ENCODE measurements around the gene TMEM132A. TPM values are rescaled to one million over a fixed set of nuclear protein-coding genes. Genes with fewer than 3 reads are reported as not detected.

TMEM132A gene
- total RNA-seq, 4 donors from 2014 or later: 11.8 to 52.7 (median 17.8) TPM

- WGBS, 2 donors: 67 to 84% methylated on average over 5 to 13 of the region's 37 CpGs
- DNase-seq: no peak
- Histone ChIP-seq H3K4me3 (no peak overlapping the region), H3K36me3 (peaks cover 0 to 56% (median 3%) of the 10 kb centered on the region in 3 donors), H3K9me3 (no peaks in the 10 kb centered on the region), H3K4me1 (peaks cover 0 to 32% (median 6%) of the 10 kb centered on the region in 3 donors), H3K27ac (no peak overlapping the region), H3K27me3 (no peaks in the 10 kb centered on the region)
- TF ChIP-seq, protein P1, sequence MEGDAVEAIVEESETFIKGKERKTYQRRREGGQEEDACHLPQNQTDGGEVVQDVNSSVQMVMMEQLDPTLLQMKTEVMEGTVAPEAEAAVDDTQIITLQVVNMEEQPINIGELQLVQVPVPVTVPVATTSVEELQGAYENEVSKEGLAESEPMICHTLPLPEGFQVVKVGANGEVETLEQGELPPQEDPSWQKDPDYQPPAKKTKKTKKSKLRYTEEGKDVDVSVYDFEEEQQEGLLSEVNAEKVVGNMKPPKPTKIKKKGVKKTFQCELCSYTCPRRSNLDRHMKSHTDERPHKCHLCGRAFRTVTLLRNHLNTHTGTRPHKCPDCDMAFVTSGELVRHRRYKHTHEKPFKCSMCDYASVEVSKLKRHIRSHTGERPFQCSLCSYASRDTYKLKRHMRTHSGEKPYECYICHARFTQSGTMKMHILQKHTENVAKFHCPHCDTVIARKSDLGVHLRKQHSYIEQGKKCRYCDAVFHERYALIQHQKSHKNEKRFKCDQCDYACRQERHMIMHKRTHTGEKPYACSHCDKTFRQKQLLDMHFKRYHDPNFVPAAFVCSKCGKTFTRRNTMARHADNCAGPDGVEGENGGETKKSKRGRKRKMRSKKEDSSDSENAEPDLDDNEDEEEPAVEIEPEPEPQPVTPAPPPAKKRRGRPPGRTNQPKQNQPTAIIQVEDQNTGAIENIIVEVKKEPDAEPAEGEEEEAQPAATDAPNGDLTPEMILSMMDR (IDR thresholded peaks at IDR 0.05): no peak
- TF ChIP-seq POLR2A (IDR thresholded peaks at IDR 0.05): no peak
- intact Hi-C loops (cut with DNase I): no loop called here
Measured at GRCh38 chr11:60933416-60934123, 9.3 kb downstream of the TMEM132A start.

GRCh38 chr11:60934124-60934789, 10.0 kb downstream of the TMEM132A start:
- 92 to 96% methylated on average over 8 to 22 of the region's 57 CpGs for WGBS, 2 donors
- no peak overlapping the region for H3K27ac ChIP-seq

GRCh38 chr11:60934790-60935605, 10.7 kb downstream of the TMEM132A start:
- no peaks in the 10 kb centered on the region for H3K9me3 ChIP-seq
- no peak overlapping the region for H3K27ac ChIP-seq
- H3K4me1 ChIP-seq: peaks cover 0 to 41% (median 6%) of the 10 kb centered on the region in 3 donors
- TF ChIP-seq POLR2A (IDR thresholded peaks at IDR 0.05): no peak
- TF ChIP-seq, protein P1 (IDR thresholded peaks at IDR 0.05): no peak
- intact Hi-C loops (cut with DNase I): no loop called here
- no peak for DNase-seq
- H3K36me3 ChIP-seq: peaks cover 0 to 56% (median 3%) of the 10 kb centered on the region in 3 donors
- WGBS, 2 donors: 80 to 83% methylated on average over 7 to 15 of the region's 21 CpGs
- no peak overlapping the region for H3K4me3 ChIP-seq
- no peaks in the 10 kb centered on the region for H3K27me3 ChIP-seq

More at GRCh38 chr11:60934124-60934789, 10.0 kb downstream of the TMEM132A start:
- Histone ChIP-seq H3K4me3 (no peak overlapping the region), H3K4me1 (peaks cover 0 to 34% (median 6%) of the 10 kb centered on the region in 3 donors), H3K9me3 (no peaks in the 10 kb centered on the region), H3K36me3 (peaks cover 0 to 51% (median 3%) of the 10 kb centered on the region in 3 donors), H3K27me3 (no peaks in the 10 kb centered on the region)
- DNase-seq: no peak
- intact Hi-C loops (cut with DNase I): no loop called here
- TF ChIP-seq POLR2A (IDR thresholded peaks at IDR 0.05): no peak
- TF ChIP-seq, protein P1 (IDR thresholded peaks at IDR 0.05): no peak

- WGBS, 2 donors: 58 to 85% methylated on average over 6 to 9 of the region's 27 CpGs
- no peak for DNase-seq
- intact Hi-C loops (cut with DNase I): no loop called here
- peaks cover 0 to 55% (median 0%) of the 10 kb centered on the region in 3 donors for H3K36me3 ChIP-seq
- H3K27ac ChIP-seq: no peak overlapping the region
- H3K4me1 ChIP-seq: peaks cover 1 to 50% (median 6%) of the 10 kb centered on the region in 3 donors
- H3K9me3 ChIP-seq: no peaks in the 10 kb centered on the region
- TF ChIP-seq, protein P1 (IDR thresholded peaks at IDR 0.05): no peak
- TF ChIP-seq POLR2A (IDR thresholded peaks at IDR 0.05): no peak
- H3K27me3 ChIP-seq: no peaks in the 10 kb centered on the region
- no peak overlapping the region for H3K4me3 ChIP-seq
Measured at GRCh38 chr11:60935676-60936442, 11.6 kb downstream of the TMEM132A start.

All from esophagus squamous epithelium (tissue), 5 donors.